Natural killer cell (primary cell): ENCODE measurements around the gene BDNF. TPM values are rescaled to one million over a fixed set of nuclear protein-coding genes. Genes with fewer than 3 reads are reported as not detected.

Experiments used
- ATAC-seq, 3 donors: fragments of 150-1000 bp in 2 of 3; fragments of 200-7000 bp in 1 of 3; cut with Tn5 transposase; 1 replicate in 1 of 3; 2 replicates in 2 of 3; pipeline ENCODE4 v1.10.0; 2021; ENCODE audit warnings: mild to moderate bottlenecking in 2 of 3, moderate library complexity in 2 of 3
- DNase-seq, 2 donors: peaks; one replicate each; pipeline versions ENCODE4 v3.0.0 to v3.0.0-alpha.2; 2013 to 2021; ENCODE audit warnings: mixed read lengths in 1 of 2
- H3K27ac ChIP-seq: one replicate; pipeline ENCODE4 v1.5.1; 2013; ENCODE audit warnings: mild to moderate bottlenecking, low read length
- H3K27me3 ChIP-seq: one replicate; pipeline ENCODE4 v1.6.1; 2013; ENCODE audit warnings: low read length; ENCODE audit not compliant: control insufficient read depth, insufficient read depth
- H3K36me3 ChIP-seq: one replicate; pipeline ENCODE4 v1.6.1; 2013; ENCODE audit warnings: low read length; ENCODE audit not compliant: control insufficient read depth, insufficient read depth
- H3K4me1 ChIP-seq: one replicate; pipeline ENCODE4 v1.6.1; 2013; ENCODE audit warnings: low read length; ENCODE audit not compliant: control insufficient read depth, insufficient read depth
- H3K4me3 ChIP-seq: one replicate; pipeline ENCODE4 v1.5.1; 2013; ENCODE audit warnings: low read length
- H3K9me3 ChIP-seq: one replicate; pipeline ENCODE4 v1.6.1; 2013; ENCODE audit warnings: low read length; ENCODE audit not compliant: control insufficient read depth, insufficient read depth
- H3K27ac Mint-ChIP-seq, 2 donors: one replicate each; pipeline ENCODE4 v1.8.0; 2022; ENCODE audit warnings: mild to moderate bottlenecking in 2 of 2, mixed read lengths in 2 of 2, moderate library complexity in 1 of 2
- H3K27me3 Mint-ChIP-seq, 2 donors: one replicate each; pipeline ENCODE4 v1.8.0; 2022; ENCODE audit warnings: low read depth in 2 of 2, mixed read lengths in 2 of 2
- H3K36me3 Mint-ChIP-seq: one replicate; pipeline ENCODE4 v1.8.0; 2022; ENCODE audit warnings: mixed read lengths
- H3K4me1 Mint-ChIP-seq, 2 donors: one replicate each; pipeline ENCODE4 v1.8.0; 2022; ENCODE audit warnings: mixed read lengths in 2 of 2
- H3K4me3 Mint-ChIP-seq: one replicate; pipeline ENCODE4 v1.8.0; 2022; ENCODE audit warnings: mild to moderate bottlenecking, moderate library complexity, mixed read lengths
- H3K9me3 Mint-ChIP-seq, 2 donors: one replicate each; pipeline ENCODE4 v1.8.0; 2022; ENCODE audit warnings: mixed read lengths in 2 of 2
- CTCF ChIP-seq: fragments of 200-600 bp; IDR thresholded peaks from one replicate; pipeline ENCODE4 v1.8.0; 2022; ENCODE audit warnings: antibody characterized with exemption
- WGBS: methylation state at CpG from one replicate; pipeline ENCODE4 v1.1.7; 2013; ENCODE audit warnings: missing lambda C conversion rate; ENCODE audit not compliant: insufficient coverage; 5-methylcytosine and 5-hydroxymethylcytosine counted together
- intact Hi-C: fragments of 100-400 bp; cut with micrococcal nuclease; formaldehyde crosslinking; loops from one replicate; pipeline ENCODE4 v1.14.2; 2022
- total RNA-seq, 4 donors: library from RNA; stranded (reverse); fragments of 120-200 nt in 1 of 4; gene quantifications; one replicate each; pipeline versions ENCODE4 v1.2.3 to v1.2.4, GENCODE V29; 2013 to 2022

Gene BDNF
- total RNA-seq, 3 donors from 2014 or later (not counting 1 experiment from before 2014, with no cell fraction given) = not detected

GRCh38 chr11:27698872-27699241, 1.4 kb downstream of the BDNF start:
- intact Hi-C loops = no loop called here
- Mint-ChIP-seq H3K9me3 (peaks cover 0 to 2% of the 10 kb centered on the region in 2 donors), H3K4me1 (peaks cover 0 to 5% of the 10 kb centered on the region in 2 donors), H3K4me3 (no peak overlapping the region), H3K27me3 (peaks cover 41 to 49% of the 10 kb centered on the region in 2 donors), H3K36me3 (no peaks in the 10 kb centered on the region), H3K27ac (no peak overlapping the region)
- Histone ChIP-seq H3K27ac (no peak overlapping the region), H3K4me1 (peaks cover 19% of the 10 kb centered on the region), H3K36me3 (no peaks in the 10 kb centered on the region), H3K27me3 (peaks cover 41% of the 10 kb centered on the region), H3K9me3 (no peaks in the 10 kb centered on the region), H3K4me3 (no peak overlapping the region)
- DNase-seq = peak in 1 of 2 donors; percentile 59
- WGBS = 1% methylated on average over 18 of the region's 18 CpGs
- TF ChIP-seq CTCF = no peak
- ATAC-seq = peak in 1 of 3 donors; percentile 20

GRCh38 chr11:27697679-27698275, 2.5 kb downstream of the BDNF start:
- ATAC-seq (no peak), DNase-seq (no peak)
- WGBS = 20% methylated on average over 1 of the region's 2 CpGs
- H3K27ac Mint-ChIP-seq = no peak overlapping the region
- no peak for TF ChIP-seq CTCF
- H3K4me3 ChIP-seq = no peak overlapping the region
- H3K36me3 Mint-ChIP-seq = no peaks in the 10 kb centered on the region
- H3K27me3 Mint-ChIP-seq = peaks cover 36 to 49% of the 10 kb centered on the region in 2 donors
- peaks cover 0 to 5% of the 10 kb centered on the region in 2 donors for H3K4me1 Mint-ChIP-seq
- intact Hi-C loops = no loop called here
- H3K9me3 Mint-ChIP-seq = peaks cover 0 to 2% of the 10 kb centered on the region in 2 donors
- H3K36me3 ChIP-seq = no peaks in the 10 kb centered on the region
- no peak overlapping the region for H3K4me3 Mint-ChIP-seq
- H3K9me3 ChIP-seq = no peaks in the 10 kb centered on the region
- no peak overlapping the region for H3K27ac ChIP-seq
- H3K4me1 ChIP-seq = peaks cover 19% of the 10 kb centered on the region
- peaks cover 37% of the 10 kb centered on the region for H3K27me3 ChIP-seq

GRCh38 chr11:27696961-27697360, 3.3 kb downstream of the BDNF start:
- intact Hi-C loops = no loop called here
- no peaks in the 10 kb centered on the region for H3K9me3 ChIP-seq
- peaks cover 0 to 5% of the 10 kb centered on the region in 2 donors for H3K4me1 Mint-ChIP-seq
- no peak for DNase-seq
- H3K27me3 ChIP-seq = peaks cover 30% of the 10 kb centered on the region
- H3K36me3 ChIP-seq = no peaks in the 10 kb centered on the region
- peaks cover 32 to 48% of the 10 kb centered on the region in 2 donors for H3K27me3 Mint-ChIP-seq
- no peak overlapping the region for H3K27ac Mint-ChIP-seq
- peaks cover 0 to 2% of the 10 kb centered on the region in 2 donors for H3K9me3 Mint-ChIP-seq
- H3K4me3 ChIP-seq = no peak overlapping the region
- no peak overlapping the region for H3K27ac ChIP-seq
- H3K36me3 Mint-ChIP-seq = no peaks in the 10 kb centered on the region
- no peak overlapping the region for H3K4me3 Mint-ChIP-seq
- no peak for ATAC-seq
- H3K4me1 ChIP-seq = peaks cover 19% of the 10 kb centered on the region
- no peak for TF ChIP-seq CTCF
- 72% methylated on average over 4 of the region's 8 CpGs for WGBS

GRCh38 chr11:27696115-27696514, 4.1 kb downstream of the BDNF start:
- no peaks in the 10 kb centered on the region for H3K9me3 ChIP-seq
- H3K27ac ChIP-seq = no peak overlapping the region
- no peak overlapping the region for H3K4me3 ChIP-seq
- H3K36me3 ChIP-seq = no peaks in the 10 kb centered on the region
- Mint-ChIP-seq H3K27ac (no peak overlapping the region), H3K9me3 (peaks cover 0 to 2% of the 10 kb centered on the region in 2 donors), H3K36me3 (no peaks in the 10 kb centered on the region), H3K4me1 (peaks cover 0 to 5% of the 10 kb centered on the region in 2 donors), H3K4me3 (no peak overlapping the region), H3K27me3 (peaks cover 26 to 40% of the 10 kb centered on the region in 2 donors)
- WGBS = 59% methylated on average over 2 of the region's 3 CpGs
- peaks cover 13% of the 10 kb centered on the region for H3K4me1 ChIP-seq
- intact Hi-C loops = no loop called here
- TF ChIP-seq CTCF = no peak
- H3K27me3 ChIP-seq = peaks cover 26% of the 10 kb centered on the region
- ATAC-seq (no peak), DNase-seq (no peak)
